GM12872 (cell line): Measurements from ENCODE around the gene FOCAD.

Experiments used
- CTCF ChIP-seq: IDR thresholded peaks from 3 replicates; pipeline ENCODE4 v1.5.1; 2011; ENCODE audit warnings: low read depth, mild to moderate bottlenecking, low read length, moderate library complexity; ENCODE audit not compliant: insufficient read depth

FOCAD gene

GRCh38 chr9:20903212-20903611, 219.2 kb downstream of the FOCAD start:
- TF ChIP-seq CTCF = no peak

- TF ChIP-seq CTCF = no peak
These were observed 220.9 kb downstream of the FOCAD start for GRCh38 chr9:20904995-20905394.

GRCh38 chr9:20906326-20906725, 222.3 kb downstream of the FOCAD start:
- TF ChIP-seq CTCF = no peak

- no peak for TF ChIP-seq CTCF
These were observed 224.4 kb downstream of the FOCAD start for GRCh38 chr9:20908461-20908860.

- TF ChIP-seq CTCF = no peak
These were observed 230.5 kb downstream of the FOCAD start for GRCh38 chr9:20914556-20914955.

- no peak for TF ChIP-seq CTCF
These were observed 237.3 kb downstream of the FOCAD start for GRCh38 chr9:20921362-20921761.

- no peak for TF ChIP-seq CTCF
These were observed 241.4 kb downstream of the FOCAD start for GRCh38 chr9:20925256-20926045.
